HK-2 (cell line): ENCODE data around the gene ELOVL6.
"Not testable (repeated sequence)": the region's sequence is repeated elsewhere in the genome, so short reads cannot be mapped to it uniquely, and the experiment has no call there.

Experiments
- DNase-seq: peaks from one replicate; pipeline ENCODE4 v3.0.0-alpha.2; 2018; ENCODE audit not compliant: unreplicated experiment

ELOVL6 gene, protein sequence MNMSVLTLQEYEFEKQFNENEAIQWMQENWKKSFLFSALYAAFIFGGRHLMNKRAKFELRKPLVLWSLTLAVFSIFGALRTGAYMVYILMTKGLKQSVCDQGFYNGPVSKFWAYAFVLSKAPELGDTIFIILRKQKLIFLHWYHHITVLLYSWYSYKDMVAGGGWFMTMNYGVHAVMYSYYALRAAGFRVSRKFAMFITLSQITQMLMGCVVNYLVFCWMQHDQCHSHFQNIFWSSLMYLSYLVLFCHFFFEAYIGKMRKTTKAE

DNA sequence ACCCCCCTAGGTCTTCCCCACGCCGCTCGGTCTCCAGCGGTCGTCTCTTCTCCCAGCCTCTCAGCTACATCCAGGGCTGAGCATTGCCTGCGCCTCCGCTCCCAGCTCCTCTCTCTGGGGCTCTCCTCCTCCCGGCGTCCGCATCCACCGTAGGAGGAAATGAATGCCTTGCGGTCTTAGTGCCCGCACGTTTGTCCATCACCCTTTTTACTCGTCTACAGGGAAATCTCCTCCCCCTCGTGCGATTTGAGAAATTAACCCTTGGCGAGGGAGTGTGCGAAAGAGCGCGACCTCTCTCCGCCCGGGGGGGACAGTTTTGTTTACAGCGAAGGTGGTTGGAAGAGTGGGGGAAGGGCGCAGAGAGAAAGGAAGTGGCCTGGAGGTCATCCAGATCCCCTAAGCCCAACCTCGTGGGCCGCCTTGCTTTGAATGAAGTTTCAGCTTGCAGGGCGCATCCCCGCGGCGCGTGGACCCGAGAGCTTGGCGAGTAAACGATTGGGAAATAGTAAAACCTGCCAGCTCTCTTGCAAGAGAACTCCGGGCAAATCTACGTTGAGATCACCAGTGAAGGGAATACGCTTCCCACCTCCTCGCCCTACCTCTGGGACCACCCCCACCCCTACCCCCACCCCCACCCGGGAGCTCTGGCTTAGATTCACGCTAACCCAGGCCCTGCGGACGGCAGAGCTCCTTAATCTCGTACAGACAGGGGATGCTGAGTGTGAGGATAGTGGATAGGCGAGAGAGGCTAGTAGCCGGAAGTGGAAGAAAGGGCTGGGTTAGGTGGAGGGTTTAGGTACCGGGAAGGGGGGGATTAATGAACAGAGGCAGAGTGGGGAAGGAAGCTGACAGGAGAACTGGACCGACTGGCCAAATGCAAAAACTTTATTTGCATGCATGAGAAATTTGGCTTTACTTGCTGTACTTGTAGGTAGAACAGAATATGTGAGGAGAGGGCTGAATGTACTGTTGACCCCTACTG lies at the start of gene ELOVL6:
TSS of gene ELOVL6 (minus strand) at position 181 of the 982 bp plus-strand sequence. CDS start 280 bp downstream, outside the sequence.
- DNase-seq: peak; percentile 63

DNA sequence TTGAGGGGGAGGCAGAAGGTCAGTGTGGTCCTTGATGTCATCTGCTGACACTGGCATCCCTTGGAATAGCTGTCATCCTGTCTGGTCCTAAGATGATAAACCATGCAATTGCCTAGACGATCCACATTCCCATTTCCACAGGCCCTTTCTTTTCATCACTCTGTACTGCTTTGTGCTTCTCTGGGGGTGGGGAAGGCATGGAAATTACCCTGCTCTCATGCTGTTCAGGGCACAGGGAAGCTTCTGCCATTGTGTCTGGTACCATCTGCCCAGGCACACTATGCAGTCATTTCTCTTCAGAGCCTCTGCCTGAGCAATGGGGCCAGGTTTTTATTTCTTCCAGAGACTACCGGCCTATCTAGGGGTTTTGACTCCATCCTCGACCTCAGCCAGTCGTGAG lies 49.7 kb upstream of the ELOVL6 start:
- no peak for DNase-seq

DNA sequence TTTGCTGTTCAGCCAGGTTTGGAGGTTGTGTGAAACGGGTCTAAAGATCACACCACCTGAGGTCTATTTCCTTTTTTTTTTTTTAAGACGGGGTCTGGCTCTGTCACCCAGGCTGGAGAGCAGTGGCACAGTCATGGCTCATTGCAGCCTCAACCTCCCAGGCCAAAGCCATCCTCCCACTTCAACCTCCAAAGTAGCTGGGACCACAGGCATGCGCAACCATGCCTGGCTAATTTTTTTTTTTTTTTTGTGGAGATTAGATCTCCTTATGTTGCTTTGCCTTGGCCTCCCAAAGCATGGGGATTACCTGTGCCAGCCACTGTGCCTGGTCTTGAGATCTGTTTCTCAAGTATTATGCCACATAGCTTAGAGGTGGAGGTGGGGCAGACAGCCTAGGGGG lies 49.2 kb upstream of the ELOVL6 start:
- no peak for DNase-seq

- no peak for DNase-seq
Measured at GRCh38 chr4:110245577-110245976, 47.2 kb upstream of the ELOVL6 start.

GRCh38 chr4:110236324-110236723 lies 37.9 kb upstream of the ELOVL6 start:
- DNase-seq: no peak

DNA sequence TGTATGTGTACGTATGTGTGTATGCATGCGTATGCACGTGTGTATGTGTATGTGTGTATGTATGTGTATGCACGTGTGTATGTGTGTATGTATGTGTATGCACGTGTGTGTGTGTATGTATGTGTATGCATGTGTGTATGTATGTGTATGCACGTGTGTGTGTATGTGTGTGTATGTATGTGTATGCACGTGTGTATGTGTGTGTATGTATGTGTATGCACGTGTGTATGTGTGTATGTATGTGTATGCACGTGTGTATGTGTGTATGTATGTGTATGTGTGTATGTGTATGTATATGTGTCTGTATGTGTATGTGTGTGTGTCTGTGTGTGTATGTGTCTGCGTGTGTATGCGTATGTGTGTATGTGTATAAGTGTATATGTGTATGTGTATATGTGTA lies 35.2 kb upstream of the ELOVL6 start:
- DNase-seq: not testable (repeated sequence)

- DNase-seq: no peak
Measured at GRCh38 chr4:110231869-110232268, 33.5 kb upstream of the ELOVL6 start.

DNA sequence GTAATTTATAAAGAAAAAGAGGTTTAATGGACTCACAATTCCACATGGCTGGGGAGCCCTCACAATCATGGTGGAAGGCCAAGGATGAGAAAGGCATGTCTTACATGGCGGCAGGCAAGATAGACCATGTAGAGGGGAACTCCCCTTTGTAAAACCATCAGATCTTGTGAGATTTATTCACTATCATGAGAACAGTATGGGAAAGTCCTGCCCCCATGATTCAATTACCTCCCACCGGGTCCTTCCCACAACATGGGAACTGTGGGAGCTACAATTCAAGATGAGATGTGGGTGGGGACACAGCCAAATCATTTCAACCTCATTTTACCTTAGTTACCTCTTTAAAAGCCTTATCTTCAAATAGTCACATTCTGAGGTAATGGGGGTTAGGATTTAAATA lies 30.9 kb upstream of the ELOVL6 start:
- DNase-seq: no peak

DNA sequence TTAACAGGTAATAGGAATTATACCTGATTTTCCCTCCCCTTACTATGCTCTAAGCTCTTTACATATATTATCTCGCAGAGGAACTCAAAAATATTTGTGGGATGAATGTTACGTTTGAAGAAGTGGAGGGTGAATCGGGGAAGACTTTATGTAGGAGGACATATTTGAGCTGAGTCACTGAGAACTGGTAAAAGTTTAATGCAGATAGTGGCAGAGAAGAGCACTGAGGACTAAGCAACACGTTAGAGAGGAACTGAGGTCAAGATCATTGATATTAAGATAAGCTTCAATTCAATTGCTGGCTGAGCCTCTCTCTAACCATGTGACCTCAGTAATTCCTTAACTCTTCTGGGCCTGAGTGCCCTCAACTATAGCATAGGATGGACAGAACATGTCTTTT lies 26.4 kb upstream of the ELOVL6 start:
- no peak for DNase-seq

- DNase-seq: no peak
Measured at GRCh38 chr4:110224142-110224541, 25.7 kb upstream of the ELOVL6 start.

GRCh38 chr4:110218935-110219334 lies 20.5 kb upstream of the ELOVL6 start:
- not testable (repeated sequence) for DNase-seq

DNA sequence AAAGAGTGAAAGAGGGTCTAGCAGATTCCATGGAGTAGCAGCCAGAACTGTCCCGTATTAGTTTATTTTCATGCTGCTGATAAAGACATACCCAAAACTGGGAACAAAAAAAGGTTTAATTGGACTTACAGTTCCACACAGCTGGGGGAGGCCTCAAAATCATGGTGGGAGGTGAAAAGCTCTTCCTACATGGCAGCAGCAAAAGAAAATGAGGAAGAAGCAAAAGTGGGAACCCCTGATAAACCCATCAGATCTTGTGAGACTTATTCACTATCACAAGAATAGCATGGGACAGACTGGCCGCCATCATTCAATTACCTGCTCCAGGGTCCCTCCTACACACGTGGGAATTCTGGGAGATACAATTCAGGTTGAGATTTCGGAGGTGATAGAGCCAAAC lies 18.8 kb upstream of the ELOVL6 start:
- not testable (repeated sequence) for DNase-seq

- no peak for DNase-seq
Measured at GRCh38 chr4:110216129-110216528, 17.7 kb upstream of the ELOVL6 start.

- DNase-seq: no peak
Measured at GRCh38 chr4:110211770-110212061, 13.3 kb upstream of the ELOVL6 start.

DNA sequence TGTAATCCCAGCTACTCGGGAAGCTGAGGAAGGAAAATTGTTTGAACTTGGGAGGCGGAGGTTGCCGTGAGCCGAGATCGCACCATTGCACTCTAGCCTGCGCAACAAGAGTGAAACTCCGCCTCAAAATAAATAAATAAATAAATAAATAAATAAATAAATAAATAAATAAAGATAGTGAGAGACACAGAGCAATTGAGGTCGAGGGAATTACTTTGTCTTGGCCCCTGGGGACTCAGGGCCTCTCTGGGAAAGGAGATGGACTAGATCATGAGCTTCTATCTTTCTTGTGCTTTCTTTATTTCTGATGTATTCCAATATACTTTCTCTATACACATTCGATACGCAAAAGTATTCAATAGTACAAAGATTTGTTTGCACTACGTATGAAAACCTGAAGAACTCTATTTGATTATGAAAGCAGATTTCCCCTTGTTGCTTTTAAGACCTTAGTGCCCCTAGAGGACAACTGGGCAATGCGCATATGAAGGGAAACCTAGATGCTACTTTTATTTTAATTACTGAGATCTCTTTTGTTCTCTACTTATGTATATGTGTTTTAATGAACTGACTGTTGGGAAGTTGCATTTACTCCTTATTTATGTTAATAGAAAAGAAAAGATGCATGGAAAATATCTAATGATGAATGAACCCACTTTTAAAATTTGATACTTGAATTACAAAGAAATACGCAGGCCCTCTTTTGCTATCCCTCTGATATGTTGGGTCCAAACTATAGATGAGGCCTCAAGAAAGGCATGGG lies 12.8 kb upstream of the ELOVL6 start:
- no peak for DNase-seq

DNA sequence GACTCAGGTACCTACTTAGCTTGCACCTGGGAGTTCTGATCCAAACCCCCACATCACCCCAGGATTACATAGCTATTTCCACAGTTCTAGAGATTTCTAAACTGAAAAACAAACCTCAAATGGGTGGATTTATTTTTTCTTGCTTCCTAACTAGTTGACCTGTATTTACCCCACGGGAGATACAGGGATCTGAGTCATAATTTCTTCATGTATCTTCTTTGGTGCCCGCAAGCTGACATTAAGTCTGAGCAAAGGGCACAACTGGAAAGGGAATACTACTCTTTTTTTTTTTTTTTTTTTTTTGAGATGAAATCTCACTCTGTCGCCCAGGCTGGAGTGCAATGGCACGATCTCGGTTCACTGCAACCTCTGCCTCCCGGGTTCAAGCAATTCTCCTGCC lies 10.0 kb upstream of the ELOVL6 start:
- DNase-seq: no peak

DNA sequence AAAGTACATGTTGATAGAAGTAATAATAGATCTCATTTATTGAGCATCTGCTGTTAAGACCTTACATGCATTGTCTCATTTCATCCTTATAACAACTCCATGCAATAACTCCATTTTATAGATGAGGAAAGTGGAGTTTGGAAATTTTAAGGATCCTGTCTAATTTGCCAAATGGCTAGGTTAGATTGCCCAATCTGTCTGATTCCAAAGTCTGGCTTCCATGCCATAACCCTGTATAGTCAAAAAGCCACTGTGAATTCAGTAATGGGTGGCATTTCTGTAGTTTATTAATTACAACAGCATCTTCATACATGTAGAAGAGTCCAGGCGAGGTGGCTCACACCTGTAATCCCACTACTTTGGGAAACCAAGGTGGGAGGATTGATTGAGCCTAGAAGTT lies 8.8 kb upstream of the ELOVL6 start:
- no peak for DNase-seq

DNA sequence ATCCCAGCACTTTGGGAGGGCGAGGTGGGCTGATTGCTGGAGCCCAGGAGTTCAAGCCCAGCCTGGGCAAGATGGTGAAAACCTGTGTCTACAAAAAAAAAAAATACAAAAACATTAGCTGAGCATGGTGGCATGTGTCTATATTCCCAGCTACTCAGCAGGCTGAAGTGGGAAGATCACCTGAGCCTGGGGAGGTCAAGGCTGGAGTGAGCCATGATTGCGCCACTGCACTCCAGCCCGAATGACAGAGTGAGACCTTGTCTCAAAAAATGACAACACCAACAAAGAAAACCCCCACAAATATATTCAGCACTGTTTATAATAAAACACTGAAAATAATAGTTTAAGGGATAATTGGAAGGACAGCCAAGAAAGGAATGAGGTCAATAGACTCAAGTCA lies 3.6 kb upstream of the ELOVL6 start:
- DNase-seq: no peak

GRCh38 chr4:110201502-110201901 lies 3.1 kb upstream of the ELOVL6 start:
- DNase-seq: no peak

GRCh38 chr4:110200689-110201088 lies 2.3 kb upstream of the ELOVL6 start:
- DNase-seq: no peak

DNA sequence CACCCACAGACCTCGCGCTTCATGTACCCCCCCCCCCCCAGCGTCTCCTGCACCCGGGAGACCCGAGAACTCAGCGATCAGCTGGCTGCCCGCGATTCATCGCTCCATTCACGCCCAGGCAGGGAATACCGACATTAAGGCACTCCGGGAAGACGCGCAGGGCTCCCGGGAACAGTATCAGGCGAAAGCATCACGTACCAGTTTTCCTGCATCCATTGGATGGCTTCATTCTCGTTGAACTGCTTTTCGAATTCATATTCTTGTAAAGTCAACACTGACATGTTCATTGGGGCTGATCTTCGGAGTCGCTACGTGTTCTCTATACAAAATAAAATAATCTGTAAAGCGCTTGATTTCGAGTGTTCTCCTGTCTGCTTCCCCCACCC lies 373 bp downstream of the ELOVL6 start:
- DNase-seq: peak; percentile 23

DNA sequence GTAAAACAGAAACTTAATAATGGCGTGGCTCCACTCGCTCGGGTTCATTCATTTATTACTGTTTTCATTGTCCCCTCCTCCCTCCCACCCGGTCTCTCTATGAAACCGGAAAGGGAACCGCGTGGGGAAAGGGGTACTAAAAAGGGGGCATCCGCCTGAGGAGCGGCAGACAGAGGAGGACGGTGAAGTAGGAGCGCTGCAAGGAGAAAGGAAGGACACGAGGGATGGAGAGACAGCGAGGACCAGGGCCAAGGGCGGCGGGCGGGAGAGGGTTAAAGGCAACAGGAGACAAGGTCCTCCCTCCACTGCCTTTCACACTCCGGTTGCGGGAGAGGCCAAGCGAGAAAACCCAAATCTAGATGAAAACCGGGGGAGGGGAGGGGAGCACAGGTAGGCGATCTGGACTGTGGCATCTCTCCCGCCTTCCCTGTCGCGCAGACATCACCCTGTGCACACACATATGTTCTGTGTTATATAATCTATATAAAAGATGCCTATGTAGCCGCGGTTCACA lies 829 bp downstream of the ELOVL6 start:
- peak; percentile 41 for DNase-seq
